SK-N-MC (cell line): ENCODE data around the gene SEZ6.

Experiments used
- DNase-seq: peaks from one replicate; pipeline ENCODE4 v3.0.0-alpha.2; 2011; ENCODE audit warnings: low read depth, low spot score
- H3K27ac ChIP-seq: fragments of 200-600 bp; sonication (generic); 2 replicates; pipeline ENCODE4 v1.5.1; 2016; ENCODE audit warnings: mixed run types
- H3K36me3 ChIP-seq: fragments of 200-600 bp; sonication (generic); 2 replicates; pipeline ENCODE4 v1.6.1; 2017; ENCODE audit warnings: antibody characterized with exemption, low read length, mixed read lengths; ENCODE audit not compliant: insufficient read depth
- H3K4me3 ChIP-seq: fragments of 200-600 bp; sonication (generic); 2 replicates; pipeline ENCODE4 v1.5.1; 2016
- H3K9ac ChIP-seq: fragments of 200-600 bp; sonication (generic); 2 replicates; pipeline ENCODE4 v1.8.0; 2017; ENCODE audit warnings: mixed run types, mixed read lengths; ENCODE audit not compliant: insufficient read length
- H3K9me3 ChIP-seq: fragments of 200-600 bp; sonication (generic); 2 replicates; pipeline ENCODE4 v1.6.1; 2017; ENCODE audit warnings: low read depth, mild to moderate bottlenecking, antibody characterized with exemption, low read length, moderate library complexity, mixed read lengths
- EZH2 ChIP-seq: fragments of 200-600 bp; sonication (generic); IDR thresholded peaks from one replicate; pipeline ENCODE4 v1.6.1; 2017; ENCODE audit warnings: antibody characterized with exemption
- FOXP2 ChIP-seq: optimal IDR thresholded peaks from 2 replicates; pipeline ENCODE3; 2011; ENCODE audit warnings: mild to moderate bottlenecking, moderate library complexity; ENCODE audit not compliant: insufficient read depth; ENCODE audit errors: extremely low read length, control extremely low read depth
- POLR2AphosphoS5 ChIP-seq: IDR thresholded peaks from 2 replicates; pipeline ENCODE4 v1.6.1; 2012; ENCODE audit warnings: mild to moderate bottlenecking, low read depth, low read length, borderline replicate concordance

SEZ6 gene

GRCh38 chr17:29041091-29041490, 35.3 kb upstream of the SEZ6 start:
- no peak overlapping the region for H3K9ac ChIP-seq
- TF ChIP-seq POLR2AphosphoS5 (no peak), FOXP2 (no peak), EZH2 (no peak)
- no peaks in the 10 kb centered on the region for H3K36me3 ChIP-seq
- no peak for DNase-seq
- H3K9me3 ChIP-seq = no peaks in the 10 kb centered on the region
- H3K27ac ChIP-seq = no peak overlapping the region
- no peak overlapping the region for H3K4me3 ChIP-seq

DNA sequence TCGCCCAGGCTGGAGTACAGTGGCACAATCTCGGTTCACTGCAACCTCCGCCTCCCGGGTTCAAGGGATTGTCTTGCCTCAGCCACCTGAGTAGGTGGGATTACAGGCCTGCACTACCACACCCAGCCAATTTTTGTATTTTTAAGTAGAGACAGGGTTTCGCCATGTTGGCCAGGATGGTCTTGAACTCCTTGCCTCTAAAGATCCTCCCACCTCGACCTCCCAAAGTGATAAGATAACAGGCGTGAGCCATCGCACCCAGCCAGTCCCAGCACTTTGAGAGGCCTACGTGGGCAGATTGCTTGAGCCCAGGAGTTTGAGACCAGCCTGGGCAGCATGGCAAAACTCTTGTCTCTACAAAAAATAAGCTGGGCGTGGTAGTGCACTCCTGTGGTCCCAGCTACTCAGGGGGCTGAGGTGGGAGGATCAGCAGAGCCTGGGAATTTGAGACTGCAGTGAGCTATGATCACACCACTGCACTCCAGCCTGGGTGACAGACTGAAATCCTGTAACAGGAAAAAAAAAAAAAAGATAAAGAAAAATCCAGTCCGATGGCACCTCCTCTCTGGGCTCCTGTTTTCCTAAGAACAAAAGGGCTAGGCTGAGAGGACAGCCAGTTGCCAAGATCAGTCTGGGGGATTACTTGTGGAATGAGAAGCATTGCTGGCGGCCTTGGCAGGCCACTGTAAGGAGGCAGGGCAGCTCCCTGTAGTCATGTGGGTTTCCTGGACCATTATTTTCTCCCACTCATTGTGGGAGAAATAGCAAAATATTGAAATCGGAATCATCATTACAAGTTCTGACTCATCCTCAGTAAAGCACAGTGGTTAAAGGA, 34.1 kb upstream of the SEZ6 start:
- no peak overlapping the region for H3K4me3 ChIP-seq
- no peak overlapping the region; the same call in 1 of the 2 replicates for H3K27ac ChIP-seq
- DNase-seq = no peak
- H3K9me3 ChIP-seq = no peaks in the 10 kb centered on the region
- H3K36me3 ChIP-seq = no peaks in the 10 kb centered on the region
- no peak for TF ChIP-seq POLR2AphosphoS5
- TF ChIP-seq EZH2 = no peak
- no peak for TF ChIP-seq FOXP2
- H3K9ac ChIP-seq = no peak overlapping the region

- Histone ChIP-seq H3K9ac (peak overlapping the region; percentile 5), H3K27ac (peak overlapping the region; percentile 37), H3K9me3 (no peaks in the 10 kb centered on the region), H3K36me3 (no peaks in the 10 kb centered on the region), H3K4me3 (peak overlapping the region; percentile 59)
- peak; percentile 76 for DNase-seq
- TF ChIP-seq EZH2 (no peak), POLR2AphosphoS5 (peak; percentile 24; the same call in 1 of the 2 replicates), FOXP2 (no peak)
Observed at GRCh38 chr17:29038085-29038795, 32.4 kb upstream of the SEZ6 start.

DNA sequence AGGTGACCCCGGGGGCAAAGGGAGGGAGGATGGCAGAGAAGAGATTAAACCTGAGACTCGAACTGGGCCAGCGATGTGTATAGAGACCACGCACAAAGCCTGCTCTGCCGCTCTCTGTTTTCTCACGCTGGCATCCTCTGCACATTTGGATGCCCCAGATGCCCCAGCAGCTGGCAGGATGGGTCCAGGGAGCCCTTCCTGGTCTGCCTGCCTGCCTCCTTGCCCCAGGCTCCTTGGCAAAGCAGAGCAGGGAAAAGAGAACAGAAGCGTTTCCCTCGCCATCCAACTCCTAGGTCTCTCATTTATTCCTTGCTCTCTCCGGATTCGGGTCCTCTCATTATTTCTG, 31.9 kb upstream of the SEZ6 start:
- Histone ChIP-seq H3K36me3 (no peaks in the 10 kb centered on the region), H3K27ac (no peak overlapping the region), H3K9me3 (no peaks in the 10 kb centered on the region), H3K9ac (no peak overlapping the region), H3K4me3 (no peak overlapping the region)
- TF ChIP-seq EZH2 = no peak
- no peak for TF ChIP-seq FOXP2
- DNase-seq = no peak

DNA sequence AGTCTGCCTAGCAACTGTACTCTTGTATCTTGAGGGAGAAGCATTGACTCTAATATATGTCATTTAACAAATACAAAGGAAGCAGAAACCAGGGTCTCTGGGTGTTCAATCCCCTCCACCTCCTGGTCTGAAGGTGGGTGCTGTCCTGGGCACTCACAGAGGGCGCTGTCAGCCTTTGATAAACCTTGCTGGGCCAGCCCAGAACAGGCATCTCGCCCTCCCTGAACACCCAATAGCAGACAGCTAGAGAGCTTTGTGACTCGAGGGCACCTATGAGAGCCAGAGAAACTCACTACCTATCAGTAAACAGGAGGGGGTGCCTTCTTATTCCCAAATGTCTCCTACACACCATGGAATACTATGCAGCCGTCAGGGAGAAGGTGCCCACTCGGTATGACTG, 30.8 kb upstream of the SEZ6 start:
- DNase-seq = no peak
- Histone ChIP-seq H3K9ac (no peak overlapping the region), H3K27ac (no peak overlapping the region), H3K9me3 (no peaks in the 10 kb centered on the region), H3K4me3 (no peak overlapping the region), H3K36me3 (no peaks in the 10 kb centered on the region)
- TF ChIP-seq FOXP2 = no peak
- no peak for TF ChIP-seq POLR2AphosphoS5

DNA sequence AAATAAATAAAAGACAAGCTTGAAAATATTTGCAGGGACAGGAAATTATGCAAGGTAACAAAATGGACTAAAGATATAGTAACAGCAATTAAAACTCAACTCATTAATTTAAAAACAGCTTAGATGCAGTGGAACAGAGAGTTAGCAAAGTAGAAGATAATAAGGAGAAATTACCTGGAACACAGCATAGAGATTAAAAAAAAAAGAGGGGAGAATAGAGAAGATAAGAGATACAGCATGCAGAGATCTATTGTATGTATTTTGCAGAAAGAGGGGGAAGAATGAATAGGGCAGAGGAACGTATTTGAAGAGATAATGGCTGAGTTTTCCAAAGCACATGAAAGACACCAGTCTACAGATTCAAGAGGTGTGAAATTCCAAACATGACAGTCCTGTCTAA, 28.7 kb upstream of the SEZ6 start:
- TF ChIP-seq POLR2AphosphoS5 = no peak
- no peak for TF ChIP-seq EZH2
- TF ChIP-seq FOXP2 = no peak
- Histone ChIP-seq H3K27ac (no peak overlapping the region), H3K9ac (no peak overlapping the region), H3K36me3 (no peaks in the 10 kb centered on the region), H3K4me3 (no peak overlapping the region), H3K9me3 (no peaks in the 10 kb centered on the region)
- no peak for DNase-seq

DNA sequence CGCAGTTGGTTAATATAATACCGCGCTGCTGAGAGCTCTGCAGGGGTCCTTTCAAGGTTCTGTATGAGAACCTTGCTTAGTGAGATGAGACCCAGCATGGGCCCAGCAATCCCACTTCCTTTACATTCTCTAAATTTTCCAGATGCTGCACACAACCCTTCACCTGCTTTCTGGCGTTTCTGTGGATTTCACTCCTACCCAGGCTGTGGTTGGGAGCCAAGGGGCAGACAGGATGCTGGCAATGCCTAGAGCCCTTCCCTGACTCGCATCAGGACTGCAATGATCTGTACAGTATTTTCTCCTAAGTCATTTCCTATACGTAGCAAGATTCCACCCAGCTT, 27.0 kb upstream of the SEZ6 start:
- Histone ChIP-seq H3K4me3 (peak overlapping the region; percentile 44), H3K9ac (no peak overlapping the region), H3K27ac (peak overlapping the region; percentile 27; the same call in 1 of the 2 replicates), H3K9me3 (no peaks in the 10 kb centered on the region), H3K36me3 (no peaks in the 10 kb centered on the region)
- no peak for TF ChIP-seq EZH2
- TF ChIP-seq POLR2AphosphoS5 = no peak
- TF ChIP-seq FOXP2 = no peak
- peak; percentile 40 for DNase-seq

- Histone ChIP-seq H3K27ac (peak overlapping the region; percentile 27; the same call in 1 of the 2 replicates), H3K4me3 (peak overlapping the region; percentile 44), H3K9me3 (no peaks in the 10 kb centered on the region), H3K9ac (no peak overlapping the region), H3K36me3 (no peaks in the 10 kb centered on the region)
- TF ChIP-seq EZH2 (no peak), POLR2AphosphoS5 (no peak), FOXP2 (no peak)
- no peak for DNase-seq
Observed at GRCh38 chr17:29032013-29032856, 26.4 kb upstream of the SEZ6 start.
